Activated CD8-positive, alpha-beta memory T cell treated with anti-CD3 and anti-CD28 coated beads for 4 hours (primary cell): ENCODE data around the gene CD37.
"Not testable (repeated sequence)": the region's sequence is repeated elsewhere in the genome, so short reads cannot be mapped to it uniquely, and the experiment has no call there.

ENCODE experiments used
- DNase-seq, 2 donors: peaks; one replicate each; pipeline ENCODE4 v3.0.0-alpha.2; 2020; ENCODE audit warnings: low read depth in 2 of 2

Gene CD37

DNA sequence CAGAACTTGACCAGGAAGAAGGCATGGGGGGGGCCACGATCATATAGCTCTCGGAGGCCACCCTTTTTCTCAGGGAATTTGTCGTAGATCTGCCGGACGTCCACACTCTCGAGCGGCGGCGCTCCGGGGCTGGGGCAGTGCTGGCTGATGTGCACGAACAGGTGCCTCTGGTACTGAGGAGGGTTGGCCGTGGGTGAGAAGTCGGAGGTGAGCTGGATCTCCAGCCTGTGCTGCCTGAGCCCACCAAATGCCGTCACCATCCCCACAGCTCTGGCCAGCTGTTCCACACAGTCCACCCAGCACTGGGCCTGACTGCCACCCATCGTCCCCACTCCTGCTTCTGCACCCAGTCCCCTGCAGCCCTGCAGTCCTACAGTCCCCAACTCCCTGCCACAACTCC is 12.0 kb downstream of the CD37 start:
- no peak for DNase-seq

- no peak for DNase-seq
Measured at GRCh38 chr19:49347835-49348234, 12.6 kb downstream of the CD37 start.

DNA sequence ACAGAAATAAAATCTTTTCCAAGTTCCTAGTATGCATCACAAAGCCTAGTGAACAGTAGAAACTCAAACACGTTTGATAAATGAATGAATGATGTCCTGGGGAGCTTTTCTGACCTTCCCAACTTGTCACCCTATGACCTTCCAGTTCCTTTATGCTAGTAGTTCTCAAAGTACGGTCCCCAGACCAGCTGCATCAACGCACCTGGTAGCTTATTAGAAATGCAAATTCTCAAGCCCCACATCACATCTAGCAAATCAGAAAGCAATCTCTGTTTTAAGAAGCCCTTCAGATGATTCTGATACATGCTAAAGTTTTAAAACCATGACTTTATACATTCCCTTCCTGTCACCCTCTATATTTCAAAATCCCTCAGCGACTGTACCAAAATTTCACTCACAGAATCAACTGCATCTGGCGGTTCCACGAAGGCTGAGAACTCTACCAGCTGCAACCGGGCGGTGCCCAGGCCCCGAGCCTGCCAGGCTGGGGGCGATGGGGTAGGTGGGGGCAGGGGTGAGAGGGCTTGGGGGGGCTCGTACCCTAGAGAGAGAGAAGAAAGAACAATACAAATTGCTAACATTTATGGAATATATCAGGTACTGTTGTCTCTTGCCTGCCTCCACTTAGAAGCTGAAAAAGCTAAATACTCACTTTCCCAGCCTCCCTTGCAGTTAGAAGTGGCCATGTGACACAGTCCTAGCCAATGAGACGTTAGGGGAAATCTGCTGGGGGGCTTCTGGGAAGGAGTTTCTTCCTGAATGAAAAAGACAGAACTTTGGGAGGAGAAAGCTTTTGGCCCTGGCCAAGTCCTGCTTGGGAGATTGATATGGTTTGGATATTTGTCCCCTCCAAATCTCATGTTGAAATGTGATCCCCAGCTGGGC is 13.3 kb downstream of the CD37 start:
- no peak for DNase-seq

DNA sequence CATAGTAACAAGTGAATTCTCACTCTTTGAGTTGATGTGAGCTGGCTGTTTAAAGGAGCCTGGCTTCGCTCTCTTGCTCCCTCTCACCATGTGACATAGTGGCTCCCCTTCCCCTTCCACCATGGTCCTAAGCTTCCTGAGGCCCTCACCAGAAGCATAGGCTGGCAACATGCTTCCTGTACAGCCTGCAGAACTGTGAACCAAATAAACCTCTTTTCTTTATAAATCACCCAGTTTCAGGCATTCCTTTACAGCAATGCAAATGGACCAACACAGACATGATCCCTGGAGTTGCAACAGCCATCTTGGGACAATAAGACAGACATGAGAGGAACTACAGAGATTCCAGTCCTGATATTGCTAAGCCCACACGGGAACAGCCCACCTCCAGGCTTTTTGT is 14.4 kb downstream of the CD37 start:
- DNase-seq, result no peak

DNA sequence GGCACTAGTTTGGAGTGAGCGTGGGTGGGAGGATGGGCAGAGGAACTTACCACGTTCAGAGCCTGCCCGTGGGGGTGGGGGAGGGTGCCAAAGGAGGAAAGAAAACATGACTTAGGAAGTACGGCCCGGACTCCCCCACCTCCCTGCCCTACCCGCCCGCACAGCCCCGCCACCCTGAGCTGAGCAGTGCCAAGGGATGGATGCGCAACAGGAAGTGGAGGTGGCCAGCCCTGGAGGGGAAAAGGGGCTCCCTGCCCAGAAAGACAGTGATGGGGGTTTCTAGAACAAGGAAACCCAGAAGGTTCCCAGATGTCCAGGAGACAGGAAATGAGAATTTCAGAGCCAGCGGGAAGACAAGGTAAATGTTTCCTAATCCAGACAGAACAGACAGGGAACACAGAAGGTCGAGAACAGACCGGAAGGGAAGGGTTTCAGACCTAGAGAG is 20.7 kb downstream of the CD37 start:
- DNase-seq, result no peak

GRCh38 chr19:49356382-49356781 is 21.2 kb downstream of the CD37 start:
- DNase-seq, result no peak

DNA sequence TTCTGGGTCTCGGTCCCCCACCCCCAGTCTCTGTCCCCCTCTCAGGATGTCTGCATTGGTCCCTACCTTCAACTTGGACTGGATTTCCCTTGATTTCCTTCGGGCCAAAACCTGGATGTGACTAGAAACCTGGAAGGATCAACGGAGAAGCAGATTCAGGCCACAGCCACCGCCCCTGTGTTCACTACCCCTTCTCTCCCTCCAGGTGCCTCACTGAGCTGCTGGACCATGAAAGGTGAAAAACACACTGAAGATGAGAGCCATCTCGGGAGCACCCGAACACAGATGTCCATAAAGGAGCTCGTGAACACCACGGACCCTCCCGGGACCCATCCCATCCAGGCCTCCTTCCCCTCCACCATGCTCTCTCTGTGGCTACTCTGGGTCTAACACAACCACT is 22.0 kb downstream of the CD37 start:
- no peak for DNase-seq

- no peak for DNase-seq
Measured at GRCh38 chr19:49359851-49360820, 24.9 kb downstream of the CD37 start.

DNA sequence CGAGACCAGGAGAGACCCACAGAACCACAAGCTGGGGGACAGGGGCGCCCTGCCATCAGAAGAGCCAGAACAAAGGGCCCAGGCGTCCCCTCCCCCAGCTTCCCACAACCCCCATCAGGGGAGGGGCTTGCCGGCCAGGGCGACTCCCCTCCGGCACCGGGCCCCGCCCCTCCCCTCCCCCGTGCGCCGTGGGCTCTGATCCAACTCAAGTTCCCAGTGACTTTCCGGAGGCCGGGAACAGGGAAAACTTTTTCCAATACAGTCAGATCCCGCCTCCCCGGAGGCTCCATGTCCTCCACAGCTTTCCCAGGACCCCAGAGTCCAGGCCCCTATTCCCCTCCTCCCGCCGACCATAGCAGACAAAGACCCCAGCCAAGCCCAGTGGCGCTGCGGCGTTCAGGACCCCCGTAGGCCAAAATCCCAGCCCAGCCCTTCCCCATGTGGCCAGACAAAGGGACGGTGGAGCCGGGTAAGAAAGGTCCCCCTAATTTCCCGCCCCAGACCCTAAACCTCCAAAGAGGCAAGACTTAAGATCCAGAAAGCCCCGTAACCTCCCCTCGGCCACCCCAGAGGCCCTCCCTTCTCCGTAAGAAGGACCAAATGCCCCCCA is 26.3 kb downstream of the CD37 start:
- DNase-seq, result no peak

DNA sequence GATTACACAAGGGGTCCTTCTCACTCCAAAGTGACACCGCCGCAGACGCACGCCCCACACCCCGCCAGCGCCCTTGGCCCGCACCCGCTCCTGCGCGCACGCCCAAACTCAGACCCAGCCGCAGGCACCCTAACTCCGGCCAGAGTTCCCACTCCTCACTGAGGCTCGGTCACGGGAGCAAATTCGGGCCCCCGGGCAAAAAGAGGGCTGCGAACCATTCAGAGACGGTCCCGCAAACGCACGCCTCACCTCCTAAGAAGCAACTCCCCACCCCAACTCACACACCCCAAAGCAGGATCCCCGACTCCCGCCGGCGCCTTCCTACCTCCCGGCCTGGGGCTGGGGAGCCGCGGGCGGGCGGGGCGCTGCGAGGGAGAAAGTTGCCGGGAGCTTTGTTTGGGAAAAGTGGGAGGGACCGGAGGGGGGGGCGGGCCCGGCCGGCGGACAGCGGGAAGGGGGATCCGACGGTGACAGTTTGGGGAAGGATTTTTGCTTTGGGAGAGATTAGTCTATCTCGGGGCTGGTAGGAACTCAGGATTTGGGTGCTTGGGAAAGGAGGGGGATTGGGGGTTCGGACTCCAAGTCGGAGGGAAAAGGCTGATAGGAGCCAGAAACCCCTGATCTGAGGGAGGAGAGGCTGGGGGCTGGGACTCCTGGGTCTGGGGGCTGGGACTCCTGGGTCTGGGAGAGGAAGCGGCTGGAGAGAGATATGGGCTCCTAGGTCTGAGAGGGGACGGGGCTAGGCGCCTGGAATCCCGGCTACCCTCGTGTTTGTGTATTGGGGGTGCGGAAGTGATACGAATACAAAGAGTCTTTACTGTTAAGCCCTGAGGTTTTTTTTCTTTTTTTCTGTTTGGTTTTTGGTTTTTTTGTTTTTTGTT is 27.1 kb downstream of the CD37 start, which contains the start of gene TEAD2:
Gene TEAD2, minus strand, starts transcription at position 369 of the 881 bp plus-strand sequence. CDS start 2,341 bp downstream, outside the sequence.
- DNase-seq, result no peak

DNA sequence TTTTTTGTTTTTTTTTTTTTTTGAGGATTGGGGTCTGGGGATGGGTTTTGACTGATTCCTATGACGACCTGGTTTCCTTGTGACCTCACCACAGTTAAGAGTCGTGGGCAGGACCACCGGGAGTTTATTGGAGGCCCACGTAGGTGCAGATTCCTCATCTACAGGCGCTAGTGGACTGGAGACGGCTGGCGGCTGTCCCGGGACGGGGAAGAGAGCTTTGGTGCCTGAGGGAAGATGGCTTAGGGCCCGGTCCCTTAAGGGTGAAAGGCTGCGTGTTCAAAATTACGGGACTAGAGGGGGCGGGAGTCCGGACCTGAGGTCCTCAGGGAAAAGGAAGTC is 27.7 kb downstream of the CD37 start:
- DNase-seq, result no peak

- DNase-seq, result peak in 1 of 2 donors; percentile 24
Measured at GRCh38 chr19:49363268-49364082, 28.3 kb downstream of the CD37 start, which contains the start of gene DKKL1. DKKL1 (plus strand) TSS chr19:49363877; CDS start chr19:49363999, 122 bp downstream.

GRCh38 chr19:49364083-49364737 is 29.0 kb downstream of the CD37 start:
- DNase-seq, result no peak

DNA sequence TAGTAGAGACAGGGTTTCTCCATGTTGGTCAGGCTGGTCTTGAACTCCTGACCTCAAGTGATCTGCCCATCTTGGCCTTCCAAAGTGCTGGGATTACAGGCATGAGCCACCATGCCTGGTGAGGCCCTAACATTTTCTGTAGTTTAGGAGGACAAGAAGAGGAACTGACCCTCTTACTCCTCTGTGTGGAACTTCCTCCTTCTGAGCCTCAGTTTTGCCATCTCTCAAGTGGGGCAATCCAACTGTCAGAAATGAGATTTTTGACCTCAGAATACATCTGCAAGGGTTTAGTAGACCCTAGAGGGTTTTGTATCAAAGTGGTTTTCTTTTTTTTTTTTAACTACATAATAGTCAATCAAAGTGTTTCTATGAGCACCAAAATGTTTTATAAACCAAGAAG is 30.9 kb downstream of the CD37 start:
- no peak for DNase-seq

DNA sequence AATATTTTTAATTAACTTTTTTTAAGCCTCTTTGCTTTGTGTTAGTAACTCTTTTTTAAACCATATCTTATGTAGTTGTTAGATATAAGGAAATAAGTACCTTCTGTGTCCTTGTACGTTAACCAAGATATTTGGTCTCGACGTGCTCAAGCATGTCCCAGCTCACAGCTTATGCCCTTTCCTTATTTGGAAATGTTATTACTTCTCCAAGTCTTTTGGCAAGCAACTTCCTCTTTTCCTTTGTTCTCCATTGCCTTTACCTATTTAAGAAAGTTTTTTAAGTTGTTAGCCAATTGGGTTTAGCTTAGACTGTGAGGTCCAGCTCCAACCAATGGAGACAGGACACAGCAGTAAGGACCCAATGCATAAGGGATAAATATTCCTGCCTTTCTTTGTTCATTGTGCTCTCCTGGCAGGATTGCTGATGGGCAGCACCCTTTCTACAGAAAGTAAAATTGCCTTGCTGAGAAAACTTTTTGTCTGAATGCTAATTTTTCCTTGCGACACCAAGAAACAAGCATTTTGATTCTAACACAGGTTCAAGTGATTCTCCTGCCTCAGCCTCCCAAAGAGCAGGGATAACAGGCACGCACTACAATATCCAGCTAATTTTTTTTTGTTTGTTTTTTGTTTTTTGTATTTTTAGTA is 33.6 kb downstream of the CD37 start:
- DNase-seq, result no peak

GRCh38 chr19:49371184-49371583 is 36.0 kb downstream of the CD37 start:
- DNase-seq, result no peak

GRCh38 chr19:49373174-49373573 is 38.0 kb downstream of the CD37 start:
- not testable (repeated sequence) for DNase-seq

DNA sequence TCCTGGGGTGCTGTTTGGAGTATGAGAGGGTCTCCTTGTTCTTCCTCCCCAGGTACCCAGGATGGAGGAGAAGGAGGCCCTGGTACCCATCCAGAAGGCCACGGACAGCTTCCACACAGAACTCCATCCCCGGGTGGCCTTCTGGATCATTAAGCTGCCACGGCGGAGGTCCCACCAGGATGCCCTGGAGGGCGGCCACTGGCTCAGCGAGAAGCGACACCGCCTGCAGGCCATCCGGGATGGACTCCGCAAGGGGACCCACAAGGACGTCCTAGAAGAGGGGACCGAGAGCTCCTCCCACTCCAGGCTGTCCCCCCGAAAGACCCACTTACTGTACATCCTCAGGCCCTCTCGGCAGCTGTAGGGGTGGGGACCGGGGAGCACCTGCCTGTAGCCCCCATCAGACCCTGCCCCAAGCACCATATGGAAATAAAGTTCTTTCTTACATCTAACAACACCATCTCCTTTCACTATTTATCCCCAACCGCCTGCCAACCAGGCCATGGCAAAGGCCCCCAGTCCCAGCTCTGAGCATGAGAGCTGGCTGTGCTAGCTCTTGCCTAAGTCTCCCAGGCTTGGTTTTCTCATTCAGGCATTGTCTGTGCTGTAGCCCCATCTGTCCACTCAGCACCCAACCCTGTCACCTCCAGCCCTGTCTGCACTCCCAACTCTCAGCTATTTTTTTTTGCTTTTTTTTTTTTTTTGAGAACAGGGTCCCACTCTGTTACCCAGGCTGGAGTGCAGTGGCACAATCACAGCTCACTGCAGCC is 39.6 kb downstream of the CD37 start:
- no peak for DNase-seq
